ENCODE results near the gene CEACAM8. TPM values are rescaled to one million over a fixed set of nuclear protein-coding genes. Genes with fewer than 3 reads are reported as not detected.
A peak's percentile ranks its signal among the peaks of the same experiment; 100 is the strongest.
"Not testable (repeated sequence)": the region's sequence is repeated elsewhere in the genome, so short reads cannot be mapped to it uniquely, and the experiment has no call there.

CEACAM8 gene
- not detected for total RNA-seq (ENCODE audit: unreplicated experiment)
- long read RNA-seq, result 0 reads

DNA sequence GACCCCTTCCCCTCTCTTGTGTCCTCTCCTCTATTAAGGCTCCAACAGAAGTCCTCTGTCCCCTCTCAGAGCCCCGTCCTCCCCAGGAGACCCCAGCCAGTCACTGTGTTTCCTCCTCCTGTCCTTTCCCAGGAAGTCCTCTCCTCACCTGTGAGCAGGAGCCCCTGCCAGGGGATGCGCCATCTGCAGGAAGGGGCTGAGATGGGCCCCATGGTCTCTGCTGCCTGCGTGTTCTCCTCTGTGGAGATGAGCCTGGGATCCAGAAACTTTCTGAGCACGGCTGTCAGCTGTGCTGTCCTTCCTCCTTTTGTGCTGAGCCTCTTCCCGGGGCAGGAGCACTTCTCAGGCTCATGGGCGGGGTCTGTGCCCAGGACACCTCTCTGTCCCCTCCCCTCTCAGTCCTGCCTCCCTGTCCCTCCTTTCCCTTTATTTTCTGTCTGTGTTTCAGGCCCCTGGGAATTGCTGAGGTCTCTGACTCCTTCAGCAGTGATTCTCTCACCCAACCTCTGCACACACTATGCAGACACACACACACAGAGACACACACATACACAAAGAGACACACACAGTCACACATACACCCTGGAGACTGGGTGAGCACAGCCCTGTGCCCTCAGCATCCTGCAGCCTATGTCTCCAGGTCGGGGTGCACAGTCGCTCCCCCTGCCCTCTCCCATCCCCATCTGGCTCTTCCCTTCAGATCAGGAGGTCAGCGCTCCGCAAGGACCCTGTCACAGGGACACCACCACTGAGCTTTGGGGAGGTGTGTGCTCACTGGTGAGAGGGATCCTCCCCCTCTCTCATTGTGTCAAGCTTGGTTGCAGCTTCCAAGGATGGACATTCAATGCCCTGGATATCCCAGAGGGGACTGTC lies at the start of gene CEACAM8:
TSS of gene CEACAM8 (minus strand) at position 308 of the 873 bp plus-strand sequence. CDS start at position 212, 96 bp downstream.
- no peak for DNase-seq (ENCODE audit: low spot score)
- H3K36me3 Mint-ChIP-seq (ENCODE audit: low read depth, unreplicated experiment), result no peaks in the 10 kb centered on the region
- TF ChIP-seq CTCF (IDR thresholded peaks at IDR 0.05; ENCODE audit: unreplicated experiment), result no peak
- H3K4me3 Mint-ChIP-seq (ENCODE audit: unreplicated experiment), result no peak within 1 kb of the TSS
- H3K27me3 Mint-ChIP-seq (ENCODE audit: unreplicated experiment), result peaks cover 8% of the 10 kb centered on the region
- peaks cover 6% of the 10 kb centered on the region for H3K4me1 Mint-ChIP-seq (ENCODE audit: unreplicated experiment)
- no peak within 1 kb of the TSS for H3K27ac Mint-ChIP-seq (ENCODE audit: unreplicated experiment)
- no peaks in the 10 kb centered on the region for H3K9me3 Mint-ChIP-seq (ENCODE audit: unreplicated experiment)

GRCh38 chr19:42639324-42640092 lies 44.8 kb upstream of the CEACAM8 start:
- H3K9me3 Mint-ChIP-seq (ENCODE audit: unreplicated experiment); H3K4me1 Mint-ChIP-seq (ENCODE audit: unreplicated experiment); H3K36me3 Mint-ChIP-seq (ENCODE audit: low read depth, unreplicated experiment); H3K27ac Mint-ChIP-seq (ENCODE audit: unreplicated experiment); DNase-seq (ENCODE audit: low spot score); H3K27me3 Mint-ChIP-seq (ENCODE audit: unreplicated experiment); H3K4me3 Mint-ChIP-seq (ENCODE audit: unreplicated experiment): not testable (repeated sequence)

GRCh38 chr19:42635233-42635539 lies 40.5 kb upstream of the CEACAM8 start:
- H3K4me1 Mint-ChIP-seq (ENCODE audit: unreplicated experiment), result no peaks in the 10 kb centered on the region
- no peak for TF ChIP-seq CTCF (IDR thresholded peaks at IDR 0.05; ENCODE audit: unreplicated experiment)
- peaks cover 10% of the 10 kb centered on the region for H3K27me3 Mint-ChIP-seq (ENCODE audit: unreplicated experiment)
- no peak for DNase-seq (ENCODE audit: low spot score)
- no peak overlapping the region for H3K27ac Mint-ChIP-seq (ENCODE audit: unreplicated experiment)
- no peak overlapping the region for H3K4me3 Mint-ChIP-seq (ENCODE audit: unreplicated experiment)
- H3K36me3 Mint-ChIP-seq (ENCODE audit: low read depth, unreplicated experiment), result no peaks in the 10 kb centered on the region
- no peaks in the 10 kb centered on the region for H3K9me3 Mint-ChIP-seq (ENCODE audit: unreplicated experiment)

DNA sequence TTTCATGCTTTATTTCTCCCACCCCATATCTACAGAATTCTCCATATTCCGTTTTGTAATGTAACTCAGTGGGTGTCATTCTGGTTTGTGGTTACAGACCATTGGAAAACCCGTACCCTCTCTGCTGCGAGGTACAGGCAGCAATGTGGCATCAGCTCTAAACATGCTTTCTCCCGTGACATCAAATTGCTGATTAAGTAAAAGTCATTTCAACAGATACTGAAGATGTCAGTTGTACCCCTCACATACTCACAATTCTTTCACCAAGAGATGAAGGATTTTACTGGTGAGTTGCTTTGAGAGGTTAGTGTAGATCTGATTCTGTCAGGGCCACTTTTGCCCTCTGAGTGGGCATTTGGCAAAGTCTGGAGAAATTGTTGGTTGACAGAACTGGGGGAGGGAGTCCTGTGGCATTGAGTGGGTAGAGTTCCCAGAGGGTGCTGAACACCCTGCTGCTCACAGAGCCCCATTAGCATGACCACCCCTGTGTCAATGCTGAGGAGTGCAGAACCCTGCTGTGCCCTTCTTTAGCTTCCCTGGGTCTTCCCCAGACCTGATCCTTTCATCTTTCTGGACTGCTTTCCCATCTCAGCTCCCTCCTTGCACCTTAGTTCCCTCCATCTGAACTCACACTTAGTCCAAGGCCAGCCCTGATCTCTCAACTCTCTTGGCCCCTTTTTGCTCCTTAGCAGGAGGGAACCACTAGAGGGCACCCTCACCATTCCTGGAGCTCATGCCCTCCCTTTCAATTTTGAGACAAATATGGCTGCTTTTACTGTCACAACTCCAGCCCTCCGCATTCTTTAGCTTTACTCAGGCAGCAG lies 39.9 kb upstream of the CEACAM8 start:
- DNase-seq (ENCODE audit: low spot score), result peak; percentile 75
- Mint-ChIP-seq H3K4me1 (ENCODE audit: unreplicated experiment) (no peaks in the 10 kb centered on the region), H3K27me3 (ENCODE audit: unreplicated experiment) (peaks cover 10% of the 10 kb centered on the region), H3K27ac (ENCODE audit: unreplicated experiment) (no peak overlapping the region), H3K4me3 (ENCODE audit: unreplicated experiment) (no peak overlapping the region), H3K9me3 (ENCODE audit: unreplicated experiment) (no peaks in the 10 kb centered on the region), H3K36me3 (ENCODE audit: low read depth, unreplicated experiment) (no peaks in the 10 kb centered on the region)
- TF ChIP-seq CTCF (IDR thresholded peaks at IDR 0.05; ENCODE audit: unreplicated experiment), result peak; percentile 26

DNA sequence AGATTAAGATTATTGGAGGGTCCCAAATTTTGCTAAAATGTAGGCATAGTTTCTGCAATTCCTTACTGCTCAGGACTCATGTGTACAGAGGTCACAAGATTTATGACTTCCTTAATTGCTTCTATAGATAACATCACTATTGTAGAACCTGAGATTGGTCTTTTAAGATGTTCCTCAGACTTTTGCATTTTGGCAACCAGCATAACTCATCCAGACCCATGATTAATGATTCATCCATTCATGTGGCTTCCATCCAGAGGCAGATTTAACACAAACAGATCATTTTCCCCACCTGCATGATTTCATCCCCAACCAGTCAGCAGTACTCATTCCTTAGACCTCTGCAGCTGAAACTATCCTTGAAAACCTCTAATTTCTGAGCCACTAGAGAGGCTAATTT lies 34.5 kb upstream of the CEACAM8 start:
- Mint-ChIP-seq H3K9me3 (ENCODE audit: unreplicated experiment) (no peaks in the 10 kb centered on the region), H3K27me3 (ENCODE audit: unreplicated experiment) (peaks cover 13% of the 10 kb centered on the region), H3K4me1 (ENCODE audit: unreplicated experiment) (no peaks in the 10 kb centered on the region), H3K4me3 (ENCODE audit: unreplicated experiment) (no peak overlapping the region), H3K36me3 (ENCODE audit: low read depth, unreplicated experiment) (no peaks in the 10 kb centered on the region), H3K27ac (ENCODE audit: unreplicated experiment) (no peak overlapping the region)
- no peak for TF ChIP-seq CTCF (IDR thresholded peaks at IDR 0.05; ENCODE audit: unreplicated experiment)
- no peak for DNase-seq (ENCODE audit: low spot score)
